ENCODE data around the gene COL1A2. TPM values are rescaled to one million over a fixed set of nuclear protein-coding genes. Genes with fewer than 3 reads are reported as not detected.

COL1A2 gene
- total and polyA plus RNA-seq, 2 donors from 2014 or later: 51.4 to 149 TPM

GRCh38 chr7:94397722-94398121 is 3.0 kb downstream of the COL1A2 start:
- Histone ChIP-seq H3K36me3 (ENCODE audit: control insufficient read depth in 2 of 3, insufficient read depth in 3 of 3, low read length in 3 of 3) (peaks cover 0 to 4% (median 0%) of the 10 kb centered on the region in 3 donors), H3K27me3 (ENCODE audit: control insufficient read depth, insufficient read depth, low read length) (no peaks in the 10 kb centered on the region), H3K4me1 (ENCODE audit: control insufficient read depth in 2 of 3, insufficient read depth in 2 of 3, low read depth in 1 of 3, low read length in 3 of 3) (peaks cover 0 to 7% (median 0%) of the 10 kb centered on the region in 3 donors), H3K9ac (ENCODE audit: low read length in 3 of 3) (no peak overlapping the region), H3K9me3 (ENCODE audit: control insufficient read depth in 2 of 3, insufficient read depth in 1 of 3, low read length in 3 of 3) (no peaks in the 10 kb centered on the region), H3K27ac (ENCODE audit: low read depth in 2 of 2, low read length in 2 of 2) (no peak overlapping the region), H3K4me3 (ENCODE audit: low read length in 3 of 3) (peak overlapping the region in 1 of 3 donors; percentile 82)
- no peak for DNase-seq
- TF ChIP-seq CTCF (IDR thresholded peaks at IDR 0.05; ENCODE audit: borderline replicate concordance, extremely low read depth, insufficient read depth): no peak
- intact Hi-C loops (cut with DNase I): loop anchor here (5.0 kb wide), 1 partner anchor 105 kb away; no protein-coding TSS in a partner anchor
- no peak for FAIRE-seq

GRCh38 chr7:94398841-94399240 is 4.1 kb downstream of the COL1A2 start:
- no peaks in the 10 kb centered on the region for H3K27me3 ChIP-seq (ENCODE audit: control insufficient read depth, insufficient read depth, low read length)
- no peaks in the 10 kb centered on the region for H3K9me3 ChIP-seq (ENCODE audit: control insufficient read depth in 2 of 3, insufficient read depth in 1 of 3, low read length in 3 of 3)
- H3K9ac ChIP-seq (ENCODE audit: low read length in 3 of 3): no peak overlapping the region
- intact Hi-C loops (cut with DNase I): loop anchor here (5.0 kb wide), 1 partner anchor 107 kb away; no protein-coding TSS in a partner anchor
- DNase-seq (no peak), FAIRE-seq (no peak)
- H3K4me3 ChIP-seq (ENCODE audit: low read length in 3 of 3): no peak overlapping the region
- peaks cover 0 to 7% (median 0%) of the 10 kb centered on the region in 3 donors for H3K4me1 ChIP-seq (ENCODE audit: control insufficient read depth in 2 of 3, insufficient read depth in 2 of 3, low read depth in 1 of 3, low read length in 3 of 3)
- H3K27ac ChIP-seq (ENCODE audit: low read depth in 2 of 2, low read length in 2 of 2): no peak overlapping the region
- H3K36me3 ChIP-seq (ENCODE audit: control insufficient read depth in 2 of 3, insufficient read depth in 3 of 3, low read length in 3 of 3): peaks cover 0 to 4% (median 0%) of the 10 kb centered on the region in 3 donors
- no peak for TF ChIP-seq CTCF (IDR thresholded peaks at IDR 0.05; ENCODE audit: borderline replicate concordance, extremely low read depth, insufficient read depth)

- DNase-seq: no peak
- no peak overlapping the region for H3K27ac ChIP-seq (ENCODE audit: low read depth in 2 of 2, low read length in 2 of 2)
- no peak for FAIRE-seq
- peaks cover 0 to 4% (median 0%) of the 10 kb centered on the region in 3 donors for H3K36me3 ChIP-seq (ENCODE audit: control insufficient read depth in 2 of 3, insufficient read depth in 3 of 3, low read length in 3 of 3)
- no peak for TF ChIP-seq CTCF (IDR thresholded peaks at IDR 0.05; ENCODE audit: borderline replicate concordance, extremely low read depth, insufficient read depth)
- no peak overlapping the region for H3K9ac ChIP-seq (ENCODE audit: low read length in 3 of 3)
- H3K4me1 ChIP-seq (ENCODE audit: control insufficient read depth in 2 of 3, insufficient read depth in 2 of 3, low read depth in 1 of 3, low read length in 3 of 3): peaks cover 0 to 4% (median 0%) of the 10 kb centered on the region in 3 donors
- intact Hi-C loops (cut with DNase I): no loop called here
- no peaks in the 10 kb centered on the region for H3K9me3 ChIP-seq (ENCODE audit: control insufficient read depth in 2 of 3, insufficient read depth in 1 of 3, low read length in 3 of 3)
- no peak overlapping the region for H3K4me3 ChIP-seq (ENCODE audit: low read length in 3 of 3)
- H3K27me3 ChIP-seq (ENCODE audit: control insufficient read depth, insufficient read depth, low read length): no peaks in the 10 kb centered on the region
Observed at GRCh38 chr7:94400022-94400421, 5.3 kb downstream of the COL1A2 start.

All from kidney (tissue), 14 donors.